GM18507 (cell line): ENCODE measurements around the gene MYCBPAP.
"Not testable (repeated sequence)": the region's sequence is repeated elsewhere in the genome, so short reads cannot be mapped to it uniquely, and the experiment has no call there.

Experiments used
- DNase-seq: peaks from one replicate; pipeline ENCODE4 v3.0.0; 2011; ENCODE audit warnings: low read depth; ENCODE audit not compliant: insufficient read length; ENCODE audit errors: extremely low spot score
- FAIRE-seq: peaks from 2 replicates; lab custom pipeline; 2011; peaks lifted over from hg19 to GRCh38; lab: Jason Lieb, UNC

MYCBPAP gene

GRCh38 chr17:50471009-50471905 is 37.0 kb upstream of the MYCBPAP start:
- no peak for FAIRE-seq
- DNase-seq = no peak

DNA sequence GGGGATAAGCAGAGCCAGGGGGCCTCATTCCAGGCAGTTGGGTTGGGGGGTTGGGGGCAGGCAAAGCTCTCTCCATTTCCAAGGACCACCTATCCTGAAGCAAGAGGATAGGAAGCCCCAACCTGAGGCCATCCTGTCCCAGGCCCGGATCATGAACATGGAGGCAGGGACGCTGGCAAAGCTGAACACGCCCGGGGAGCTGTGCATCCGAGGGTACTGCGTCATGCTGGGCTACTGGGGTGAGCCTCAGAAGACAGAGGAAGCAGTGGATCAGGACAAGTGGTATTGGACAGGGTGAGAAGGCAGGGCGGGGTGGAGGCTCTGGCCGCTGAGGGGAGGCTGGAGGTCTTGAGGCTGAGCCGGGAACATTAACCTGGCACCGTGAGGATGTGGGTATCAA is 36.0 kb upstream of the MYCBPAP start:
- DNase-seq (no peak), FAIRE-seq (no peak)

DNA sequence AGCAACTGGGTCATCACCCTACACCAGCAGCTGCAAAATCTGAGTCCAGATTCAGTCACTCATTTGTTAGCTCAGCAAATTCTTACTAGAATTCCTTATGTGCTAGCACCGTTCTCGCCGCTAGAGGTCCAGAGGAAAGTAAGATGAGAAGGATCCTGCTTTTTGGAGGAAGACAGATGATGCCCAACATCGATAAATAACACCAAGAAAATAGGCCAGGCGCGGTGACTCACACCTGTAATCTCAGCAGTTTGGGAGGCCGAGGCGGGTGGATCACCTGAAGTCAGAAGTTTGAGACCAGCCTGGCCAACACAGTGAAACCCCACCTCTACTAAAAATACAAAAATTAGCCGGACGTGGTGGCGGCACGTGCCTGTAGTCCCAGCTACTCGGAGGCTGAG is 35.5 kb upstream of the MYCBPAP start:
- not testable (repeated sequence) for FAIRE-seq, DNase-seq

GRCh38 chr17:50473901-50474300 is 34.3 kb upstream of the MYCBPAP start:
- FAIRE-seq = no peak

GRCh38 chr17:50474523-50474922 is 33.7 kb upstream of the MYCBPAP start:
- FAIRE-seq (no peak), DNase-seq (no peak)

More at GRCh38 chr17:50473901-50474300, 34.3 kb upstream of the MYCBPAP start:
- DNase-seq = no peak

DNA sequence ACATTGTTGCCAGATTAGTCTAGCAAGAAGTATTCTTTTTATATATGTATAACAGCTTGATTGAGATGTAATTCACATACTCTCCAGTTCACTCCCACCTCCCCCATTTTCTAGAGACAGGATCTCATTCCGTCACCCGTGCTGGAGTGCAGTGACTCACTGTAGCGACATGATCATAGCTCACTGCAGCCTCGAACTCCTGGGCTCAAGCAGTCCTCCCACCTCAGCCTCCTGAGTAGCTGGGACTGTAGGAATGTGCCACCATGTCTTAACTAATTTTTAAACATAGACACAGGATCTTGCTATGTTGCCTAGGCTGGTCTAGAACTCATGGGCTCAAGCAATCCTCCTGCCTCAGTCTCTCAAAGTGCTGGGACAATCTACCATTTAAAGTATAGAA is 32.9 kb upstream of the MYCBPAP start:
- no peak for DNase-seq
- no peak for FAIRE-seq

DNA sequence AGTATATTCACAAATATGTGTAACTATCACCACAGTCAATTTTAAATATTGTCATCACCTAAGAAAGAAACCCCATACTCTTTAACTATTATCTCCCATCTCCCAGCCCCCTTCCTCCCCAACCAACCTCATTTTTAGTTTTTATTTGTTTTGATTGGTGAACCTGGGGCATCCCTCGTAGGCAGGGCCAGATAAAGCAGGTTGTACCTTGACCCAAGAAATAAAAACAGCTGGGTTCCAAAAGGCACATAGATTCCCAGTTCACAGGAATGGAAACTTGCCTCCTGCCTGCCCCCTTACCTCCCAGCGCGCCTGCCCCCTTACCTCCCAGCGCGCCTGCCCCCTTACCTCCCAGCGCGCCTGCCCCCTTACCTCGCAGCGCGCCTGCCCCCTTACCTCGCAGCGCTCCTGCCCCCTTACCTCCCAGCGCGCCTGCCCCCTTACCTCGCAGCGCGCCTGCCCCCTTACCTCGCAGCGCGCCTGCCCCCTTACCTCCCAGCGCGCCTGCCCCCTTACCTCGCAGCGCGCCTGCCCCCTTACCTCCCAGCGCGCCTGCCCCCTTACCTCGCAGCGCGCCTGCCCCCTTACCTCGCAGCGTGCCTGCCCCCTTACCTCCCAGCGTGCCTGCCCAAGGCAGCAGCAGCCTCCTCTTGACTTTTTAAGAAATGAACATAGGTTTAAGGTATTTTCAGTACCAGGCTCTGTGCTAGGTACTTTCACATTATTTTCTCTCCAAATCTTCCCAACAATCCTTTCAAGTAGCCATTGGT is 32.3 kb upstream of the MYCBPAP start:
- not testable (repeated sequence) for DNase-seq, FAIRE-seq

- DNase-seq (no peak), FAIRE-seq (no peak)
These were observed 31.5 kb upstream of the MYCBPAP start for GRCh38 chr17:50476545-50477315.

GRCh38 chr17:50477976-50478375 is 30.3 kb upstream of the MYCBPAP start:
- DNase-seq (no peak), FAIRE-seq (no peak)

DNA sequence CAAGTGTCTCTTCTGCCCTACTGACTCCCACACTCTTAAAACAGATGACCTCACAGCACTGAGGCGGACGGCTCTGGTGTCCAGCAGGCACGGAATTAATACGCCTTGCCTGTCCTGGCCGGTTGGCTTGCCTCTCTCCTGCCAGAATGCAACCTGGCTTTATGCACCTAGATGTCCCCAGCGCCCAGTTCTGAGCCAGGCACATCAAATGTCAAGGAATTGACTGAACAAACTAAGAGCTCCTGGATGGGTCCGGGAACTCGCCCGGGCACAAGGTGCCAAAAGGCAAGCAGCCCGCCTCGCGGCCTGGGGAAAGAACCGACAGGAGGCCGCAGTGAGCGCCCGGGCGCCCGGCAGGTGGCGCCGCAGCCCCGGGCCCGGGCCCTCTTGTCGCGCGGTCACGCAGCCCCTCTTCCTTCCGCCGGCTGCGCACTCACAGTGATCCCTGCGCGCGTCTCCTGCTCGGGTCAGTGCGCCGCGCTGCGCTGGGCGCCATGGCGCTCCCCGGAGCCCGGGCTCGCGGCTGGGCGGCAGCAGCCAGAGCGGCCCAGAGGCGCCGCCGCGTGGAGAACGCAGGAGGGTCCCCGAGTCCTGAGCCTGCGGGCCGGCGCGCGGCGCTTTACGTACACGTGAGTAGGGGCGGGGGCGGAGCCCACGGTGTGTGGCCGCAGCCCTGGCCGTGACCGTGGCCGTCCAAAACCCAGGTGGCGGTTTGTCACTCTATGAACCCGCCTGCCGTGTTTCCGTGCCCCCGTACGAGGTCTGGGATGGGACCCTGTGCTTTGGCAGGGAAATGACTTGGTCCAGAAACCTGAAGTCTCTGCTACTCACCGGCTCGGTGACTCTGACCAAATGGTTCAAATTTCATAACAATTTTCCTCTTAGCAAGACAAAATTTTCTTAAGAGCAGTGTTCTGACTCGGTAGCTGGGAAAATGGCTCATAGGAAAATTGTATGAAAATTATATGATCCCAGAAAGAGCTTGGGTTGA is 29.6 kb upstream of the MYCBPAP start, which contains the start of gene RSAD1:
TSS of gene RSAD1 (plus strand) at position 470 of the 991 bp plus-strand sequence. CDS start at position 495, 25 bp downstream.
- peak; percentile 86 for FAIRE-seq

DNA sequence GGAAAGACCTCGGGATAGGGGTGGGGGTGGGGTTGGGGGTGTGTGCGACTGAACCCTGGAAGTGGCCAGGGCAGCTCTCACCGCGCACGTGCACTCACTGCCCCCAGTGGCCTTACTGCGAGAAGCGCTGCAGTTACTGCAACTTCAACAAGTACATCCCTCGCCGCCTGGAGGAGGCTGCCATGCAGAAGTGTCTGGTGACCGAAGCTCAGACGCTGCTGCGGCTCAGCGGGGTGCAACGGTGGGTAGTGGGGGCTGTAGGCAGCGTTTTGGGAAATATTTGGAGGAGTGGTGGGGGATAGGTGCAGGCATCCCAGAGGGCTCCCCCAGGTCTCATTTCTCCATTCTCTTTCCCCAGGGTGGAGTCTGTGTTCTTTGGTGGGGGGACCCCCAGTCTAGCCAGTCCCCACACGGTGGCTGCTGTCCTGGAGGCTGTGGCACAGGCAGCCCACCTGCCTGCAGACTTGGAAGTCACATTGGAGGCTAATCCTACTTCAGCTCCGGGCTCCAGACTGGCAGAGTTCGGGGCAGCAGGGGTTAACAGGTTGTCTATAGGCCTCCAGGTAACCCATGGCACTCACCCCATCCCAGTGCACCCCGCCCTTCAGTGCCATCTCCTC is 28.6 kb upstream of the MYCBPAP start:
- FAIRE-seq (peak; percentile 71), DNase-seq (peak; percentile 46)

More for the DNA sequence above, 29.6 kb upstream of the MYCBPAP start, which contains the start of gene RSAD1:
- peak; percentile 75 for DNase-seq

DNA sequence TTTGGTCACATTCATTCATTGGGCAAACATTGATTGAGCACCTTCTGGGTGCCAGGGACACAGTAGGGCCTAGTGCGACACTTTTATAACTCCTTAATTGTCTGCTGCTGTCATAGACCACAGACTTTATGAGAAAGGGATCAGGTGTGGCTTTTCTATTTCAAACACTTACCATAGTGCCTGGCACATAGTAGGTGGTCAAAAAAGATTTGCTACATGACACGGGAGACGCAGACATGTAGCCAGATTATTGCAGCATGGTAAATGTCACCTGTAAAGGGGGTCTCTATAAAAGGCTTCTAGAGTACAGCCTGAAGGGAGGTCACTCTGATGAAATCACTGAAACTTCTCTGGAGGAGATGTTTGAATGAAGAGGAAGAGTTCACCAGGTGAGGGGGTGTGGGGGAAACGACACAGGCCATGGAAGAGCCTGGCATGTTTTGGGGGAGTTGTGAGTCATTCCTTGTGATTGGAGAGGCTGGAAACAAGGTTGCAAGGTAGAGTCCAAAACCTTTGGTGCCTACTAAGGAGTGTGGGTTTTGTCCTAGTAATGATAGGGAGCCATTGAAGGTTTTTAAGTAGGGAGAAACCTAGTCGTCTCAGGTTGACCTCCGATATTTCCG is 28.0 kb upstream of the MYCBPAP start:
- FAIRE-seq = no peak
- DNase-seq = no peak

- FAIRE-seq (no peak), DNase-seq (no peak)
These were observed 27.3 kb upstream of the MYCBPAP start for GRCh38 chr17:50480854-50481490.

- DNase-seq (no peak), FAIRE-seq (no peak)
These were observed 26.6 kb upstream of the MYCBPAP start for GRCh38 chr17:50481648-50482047.

DNA sequence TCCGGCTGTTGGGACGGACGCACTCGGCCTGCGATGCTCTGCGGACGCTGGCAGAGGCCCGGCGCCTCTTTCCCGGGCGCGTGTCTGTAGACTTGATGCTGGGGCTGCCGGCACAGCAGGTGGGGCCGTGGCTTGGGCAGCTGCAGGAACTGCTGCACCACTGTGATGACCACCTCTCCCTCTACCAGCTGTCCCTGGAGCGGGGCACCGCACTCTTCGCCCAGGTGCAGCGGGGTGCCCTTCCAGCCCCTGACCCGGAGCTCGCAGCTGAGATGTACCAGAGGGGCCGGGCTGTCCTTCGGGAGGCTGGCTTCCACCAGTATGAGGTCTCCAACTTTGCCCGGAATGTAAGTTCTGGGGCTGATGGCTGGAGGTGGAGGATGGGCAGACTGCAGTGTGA is 26.1 kb upstream of the MYCBPAP start:
- DNase-seq (no peak), FAIRE-seq (no peak)

DNA sequence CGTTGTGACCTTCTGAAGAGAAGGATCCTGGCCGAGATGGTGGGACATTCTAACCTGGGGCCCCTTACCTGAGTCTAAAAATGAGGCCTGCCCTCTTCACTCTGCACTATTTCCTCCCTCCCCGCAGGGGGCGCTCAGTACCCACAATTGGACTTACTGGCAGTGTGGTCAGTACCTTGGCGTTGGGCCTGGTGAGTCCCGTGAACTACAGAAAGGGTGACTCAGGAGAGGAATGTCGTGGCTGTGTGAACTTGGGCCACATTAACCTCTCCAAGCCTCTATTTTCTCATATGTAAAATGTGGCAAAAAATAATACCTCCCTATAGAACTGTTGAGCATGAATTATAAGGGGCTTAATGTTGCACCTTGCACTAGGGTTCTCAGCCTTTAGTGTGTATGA is 25.7 kb upstream of the MYCBPAP start:
- peak; percentile 49 for DNase-seq
- peak; percentile 89 for FAIRE-seq

DNA sequence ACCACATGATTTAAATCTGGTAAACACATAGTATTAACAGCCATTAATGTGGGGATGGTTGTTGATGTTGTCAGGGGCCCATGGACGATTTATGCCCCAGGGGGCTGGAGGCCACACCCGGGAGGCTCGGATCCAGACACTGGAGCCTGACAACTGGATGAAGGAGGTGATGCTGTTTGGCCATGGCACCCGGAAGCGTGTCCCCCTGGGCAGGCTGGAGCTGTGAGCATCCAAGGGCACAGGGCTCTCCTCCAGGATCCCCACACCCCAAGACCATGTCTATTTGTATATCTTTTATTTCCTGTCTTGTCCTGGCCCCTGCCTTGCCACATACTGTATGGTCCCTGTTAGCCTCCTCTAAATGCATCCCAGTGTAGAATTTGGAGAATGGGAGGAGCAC is 25.0 kb upstream of the MYCBPAP start:
- FAIRE-seq = no peak
- DNase-seq = no peak
